ENCODE results near the gene UXT.
A peak's percentile ranks its signal among the peaks of the same experiment; 100 is the strongest.
"Not testable (repeated sequence)": the region's sequence is repeated elsewhere in the genome, so short reads cannot be mapped to it uniquely, and the experiment has no call there.

UXT gene

GRCh38 chrX:47612418-47612817 lies 46.6 kb downstream of the UXT start:
- DNase-seq: no peak

GRCh38 chrX:47611926-47612325 lies 47.1 kb downstream of the UXT start:
- DNase-seq: no peak

- DNase-seq: no peak
These were observed 47.5 kb downstream of the UXT start for GRCh38 chrX:47611489-47611888.

- no peak for DNase-seq
These were observed 48.5 kb downstream of the UXT start for GRCh38 chrX:47610511-47610910.

GRCh38 chrX:47608130-47608810 lies 50.7 kb downstream of the UXT start:
- no peak for DNase-seq

GRCh38 chrX:47607091-47607490 lies 51.9 kb downstream of the UXT start:
- DNase-seq: no peak

- DNase-seq: peak; percentile 39 to 44
These were observed 54.0 kb downstream of the UXT start for GRCh38 chrX:47605024-47605423.

- DNase-seq: not testable (repeated sequence)
These were observed 55.9 kb downstream of the UXT start for GRCh38 chrX:47603125-47603524.
